Measurements from ENCODE around the gene ABLIM3.

ABLIM3 gene

GRCh38 chr5:149188383-149188782 lies 47.1 kb downstream of the ABLIM3 start:
- no peak for DNase-seq (ENCODE audit: low spot score)

- no peak for DNase-seq (ENCODE audit: low spot score)
These were observed 54.1 kb downstream of the ABLIM3 start for GRCh38 chr5:149195337-149195887.

- no peak for DNase-seq (ENCODE audit: low spot score)
These were observed 54.7 kb downstream of the ABLIM3 start for GRCh38 chr5:149195962-149196361.

DNA sequence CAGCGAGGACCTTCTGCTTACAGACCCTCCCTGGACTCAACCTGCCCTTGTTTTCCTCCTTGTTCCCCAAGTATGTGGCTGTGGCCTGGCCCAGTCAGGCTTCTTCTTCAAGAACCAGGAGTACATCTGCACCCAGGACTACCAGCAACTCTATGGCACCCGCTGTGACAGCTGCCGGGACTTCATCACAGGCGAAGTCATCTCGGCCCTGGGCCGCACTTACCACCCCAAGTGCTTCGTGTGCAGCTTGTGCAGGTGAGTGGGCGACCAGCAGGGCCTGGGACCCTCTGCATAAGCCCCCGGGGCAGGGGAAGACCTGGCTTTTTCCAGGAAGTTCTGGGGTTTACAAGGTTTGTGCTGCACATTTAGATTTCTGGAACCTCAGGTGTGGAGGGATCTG lies 56.9 kb downstream of the ABLIM3 start:
- no peak for DNase-seq (ENCODE audit: low spot score)

GRCh38 chr5:149200355-149200754 lies 59.1 kb downstream of the ABLIM3 start:
- DNase-seq (ENCODE audit: low spot score) = no peak

DNA sequence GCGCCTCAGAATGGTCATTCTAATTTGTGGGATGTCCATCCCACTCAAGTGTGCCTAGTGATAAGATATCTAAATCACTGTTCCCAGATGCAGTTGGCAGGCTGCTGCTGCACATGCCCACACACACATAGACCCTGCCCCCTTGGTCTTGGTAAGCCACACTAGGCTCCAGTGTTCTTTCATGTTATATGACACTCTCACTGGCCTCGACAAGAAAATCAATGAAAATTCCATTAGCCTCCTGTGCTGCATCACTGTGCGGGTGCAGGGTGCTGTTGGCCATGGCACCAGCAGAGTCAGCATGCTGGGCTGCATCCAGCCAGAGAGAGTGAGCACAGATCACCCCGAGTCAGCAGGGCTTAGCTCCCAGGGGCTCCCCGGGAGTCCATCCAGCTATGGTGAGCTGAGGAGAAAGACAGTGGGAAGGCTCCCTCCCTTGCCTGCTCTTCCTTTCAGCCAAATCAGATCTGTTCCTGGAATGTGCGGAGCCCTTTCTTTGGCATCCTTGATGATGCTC lies 59.9 kb downstream of the ABLIM3 start:
- no peak for DNase-seq (ENCODE audit: low spot score)

GRCh38 chr5:149202910-149203451 lies 61.7 kb downstream of the ABLIM3 start:
- no peak for DNase-seq (ENCODE audit: low spot score)

DNA sequence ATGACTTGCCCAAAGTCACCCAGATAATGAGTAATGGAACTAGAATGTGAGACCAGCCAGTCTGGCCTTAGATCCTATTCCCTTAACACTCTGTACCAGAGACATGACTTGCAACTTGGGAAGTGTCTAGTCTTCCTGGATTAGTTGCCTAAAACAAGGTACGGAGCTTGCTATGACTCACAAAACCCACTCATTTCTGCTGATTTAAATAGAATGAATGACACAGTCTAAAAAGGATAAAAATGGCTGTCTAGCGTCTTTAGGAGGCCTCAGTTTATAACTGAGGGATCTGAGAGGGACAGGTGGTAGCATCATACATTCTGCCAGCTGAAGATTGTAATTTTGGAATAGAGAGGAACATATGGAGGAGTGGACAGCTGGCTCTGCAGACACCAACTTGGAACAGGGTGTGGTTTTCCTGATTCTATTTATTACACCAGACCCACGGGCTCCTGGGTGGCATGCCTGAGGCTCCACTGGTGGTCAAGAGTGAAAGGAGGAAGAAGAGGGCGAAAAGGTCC lies 62.7 kb downstream of the ABLIM3 start:
- DNase-seq (ENCODE audit: low spot score) = no peak

DNA sequence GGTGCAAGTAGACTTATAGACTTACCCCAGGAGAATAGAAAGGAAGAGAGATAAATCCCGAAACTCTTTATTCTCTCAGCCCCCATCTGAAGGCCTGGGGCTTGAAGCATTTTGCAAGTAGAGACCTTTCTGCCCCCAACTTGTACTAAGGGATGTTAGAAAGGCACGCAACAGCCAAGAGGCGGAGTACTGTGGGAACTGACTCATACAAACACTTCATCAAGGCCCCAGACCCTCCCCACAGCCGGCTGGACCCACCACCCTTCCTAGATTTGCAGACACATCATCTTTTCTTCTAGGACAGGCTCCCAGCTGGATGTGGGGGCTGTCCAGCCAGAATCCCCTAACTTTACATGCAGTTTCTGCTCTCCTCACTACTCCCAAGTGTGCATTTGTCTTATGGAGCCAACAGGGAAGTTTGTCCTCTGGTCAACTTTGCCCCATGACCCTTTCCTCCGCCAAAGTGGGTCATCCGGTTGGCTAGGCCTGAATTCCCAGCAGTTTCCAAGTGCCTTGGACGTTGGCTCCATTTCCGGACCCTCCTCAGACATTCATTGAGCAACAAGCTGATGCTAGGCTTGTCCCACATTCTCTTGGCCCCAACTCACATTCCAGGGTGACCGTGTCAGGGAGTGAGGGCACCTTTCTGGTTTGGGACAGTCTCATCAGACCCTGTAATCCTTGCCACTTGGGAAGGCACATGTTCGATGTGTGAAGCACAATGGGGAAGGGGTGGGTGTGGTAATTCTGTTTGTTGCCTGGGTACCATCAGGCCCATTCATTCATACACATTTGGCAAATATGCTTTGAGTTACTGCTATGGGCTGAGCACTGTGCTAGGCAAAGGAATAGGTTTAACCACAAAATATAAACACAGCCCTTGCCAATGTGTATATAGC lies 64.6 kb downstream of the ABLIM3 start:
- DNase-seq (ENCODE audit: low spot score) = no peak

DNA sequence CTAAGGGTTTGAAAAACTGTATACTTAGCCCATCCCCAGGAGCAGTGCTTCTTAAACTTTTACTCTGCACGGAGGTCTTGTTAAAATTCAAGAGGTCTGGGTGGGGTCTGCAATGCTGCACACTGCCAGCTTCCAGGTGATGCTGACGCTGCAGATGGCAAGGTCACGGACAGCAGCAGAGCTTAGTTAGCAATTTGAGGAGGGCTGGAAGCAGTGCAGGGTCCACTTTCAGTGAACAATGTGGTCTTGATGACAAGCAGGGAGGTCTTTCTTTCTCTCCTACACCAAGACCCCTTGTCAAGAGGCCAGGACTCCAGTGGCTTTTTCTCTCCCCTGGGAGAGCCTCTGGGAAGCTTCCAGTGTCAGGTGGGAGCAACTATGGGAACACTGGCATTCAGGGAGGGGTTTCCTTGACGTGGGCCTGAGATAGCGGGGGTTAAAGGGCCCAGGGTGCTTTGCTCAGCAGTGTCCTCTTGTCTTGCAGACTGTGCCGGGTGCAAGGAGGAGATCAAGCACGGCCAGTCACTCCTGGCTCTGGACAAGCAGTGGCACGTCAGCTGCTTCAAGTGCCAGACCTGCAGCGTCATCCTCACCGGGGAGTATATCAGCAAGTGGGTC lies 65.3 kb downstream of the ABLIM3 start:
- no peak for DNase-seq (ENCODE audit: low spot score)

GRCh38 chr5:149207831-149208230 lies 66.5 kb downstream of the ABLIM3 start:
- no peak for DNase-seq (ENCODE audit: low spot score)

GRCh38 chr5:149210225-149210624 lies 68.9 kb downstream of the ABLIM3 start:
- DNase-seq (ENCODE audit: low spot score) = no peak

GRCh38 chr5:149210968-149211490 lies 69.7 kb downstream of the ABLIM3 start:
- no peak for DNase-seq (ENCODE audit: low spot score)

DNA sequence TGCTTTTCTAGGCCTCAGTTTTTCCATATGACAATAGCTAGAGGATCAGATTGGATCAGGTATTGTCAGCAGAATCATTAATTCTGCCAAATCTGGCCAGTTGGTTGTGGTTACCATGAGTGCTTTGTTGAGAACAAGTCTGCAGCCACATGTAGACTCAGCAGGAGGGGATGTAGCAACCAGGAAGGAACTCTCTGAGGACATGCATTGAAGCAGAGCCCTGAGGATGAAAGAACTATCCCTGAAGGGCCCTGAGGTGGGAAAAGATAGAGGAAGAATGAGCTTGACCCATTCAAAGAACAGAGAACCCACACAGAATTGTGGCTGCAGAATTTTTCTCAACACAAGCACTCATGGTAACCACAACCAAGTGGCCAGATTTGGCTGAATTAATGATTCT lies 70.3 kb downstream of the ABLIM3 start:
- no peak for DNase-seq (ENCODE audit: low spot score)

GRCh38 chr5:149212198-149212951 lies 71.1 kb downstream of the ABLIM3 start:
- DNase-seq (ENCODE audit: low spot score) = peak; percentile 86

DNA sequence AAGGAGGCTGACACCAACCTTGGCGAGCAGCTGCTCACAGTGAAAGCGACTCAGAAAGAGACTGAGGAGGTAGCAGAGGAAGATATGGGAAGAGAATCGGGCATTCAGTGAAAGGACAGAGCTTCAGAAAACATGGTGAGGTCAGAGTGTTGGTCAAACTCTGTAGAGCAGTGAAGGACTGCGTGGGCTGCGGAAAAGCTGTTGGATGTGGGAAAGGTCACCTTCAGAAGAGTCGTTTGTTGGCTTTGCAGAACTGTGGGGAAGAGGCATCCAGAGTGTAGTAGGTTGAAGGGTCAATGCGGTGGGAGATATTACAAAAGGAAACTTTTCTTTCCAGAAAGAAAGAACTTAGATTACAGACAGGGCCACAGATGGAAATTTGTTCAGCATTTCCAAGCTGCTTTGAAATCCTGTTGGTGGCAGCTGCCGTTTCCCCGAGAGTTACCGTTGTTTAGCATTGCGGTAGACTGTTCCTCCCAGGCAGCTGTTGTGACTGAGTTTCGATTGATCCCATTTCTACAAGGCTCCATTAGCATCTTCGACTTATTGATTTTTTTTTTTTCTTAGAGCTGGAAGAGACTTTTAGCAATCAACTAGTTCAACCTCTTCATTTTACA lies 72.1 kb downstream of the ABLIM3 start:
- no peak for DNase-seq (ENCODE audit: low spot score)

DNA sequence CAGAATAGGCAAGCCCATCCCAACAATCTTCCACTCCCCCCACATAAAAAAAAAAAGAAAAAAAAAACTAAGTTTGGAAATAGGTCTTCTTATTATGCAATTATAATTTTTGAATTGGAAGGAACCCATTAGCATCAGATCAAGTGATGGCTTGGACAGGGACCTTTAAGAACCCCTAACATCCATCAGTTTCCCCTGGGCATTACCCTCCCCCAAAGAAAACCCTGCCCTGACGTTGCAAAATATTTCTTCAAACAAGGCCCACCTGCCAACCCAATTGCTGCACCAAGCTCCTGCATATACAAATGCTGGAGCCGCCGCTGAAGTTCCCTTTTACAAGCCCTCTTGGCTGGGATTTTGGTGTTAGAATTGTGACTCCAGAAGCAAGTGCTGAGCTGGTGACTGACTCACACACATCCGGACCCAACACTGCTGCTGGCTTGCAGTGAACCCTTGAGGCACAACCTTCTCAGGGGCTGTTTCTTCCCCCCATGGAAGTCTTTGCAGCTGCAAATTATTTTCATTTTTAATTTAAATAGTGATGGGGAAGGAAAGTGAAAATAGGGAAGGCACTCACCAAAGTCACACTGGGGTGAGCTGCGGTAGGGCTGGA lies 74.3 kb downstream of the ABLIM3 start:
- peak; percentile 44 for DNase-seq (ENCODE audit: low spot score)

GRCh38 chr5:149216496-149216895 lies 75.2 kb downstream of the ABLIM3 start:
- DNase-seq (ENCODE audit: low spot score) = no peak

DNA sequence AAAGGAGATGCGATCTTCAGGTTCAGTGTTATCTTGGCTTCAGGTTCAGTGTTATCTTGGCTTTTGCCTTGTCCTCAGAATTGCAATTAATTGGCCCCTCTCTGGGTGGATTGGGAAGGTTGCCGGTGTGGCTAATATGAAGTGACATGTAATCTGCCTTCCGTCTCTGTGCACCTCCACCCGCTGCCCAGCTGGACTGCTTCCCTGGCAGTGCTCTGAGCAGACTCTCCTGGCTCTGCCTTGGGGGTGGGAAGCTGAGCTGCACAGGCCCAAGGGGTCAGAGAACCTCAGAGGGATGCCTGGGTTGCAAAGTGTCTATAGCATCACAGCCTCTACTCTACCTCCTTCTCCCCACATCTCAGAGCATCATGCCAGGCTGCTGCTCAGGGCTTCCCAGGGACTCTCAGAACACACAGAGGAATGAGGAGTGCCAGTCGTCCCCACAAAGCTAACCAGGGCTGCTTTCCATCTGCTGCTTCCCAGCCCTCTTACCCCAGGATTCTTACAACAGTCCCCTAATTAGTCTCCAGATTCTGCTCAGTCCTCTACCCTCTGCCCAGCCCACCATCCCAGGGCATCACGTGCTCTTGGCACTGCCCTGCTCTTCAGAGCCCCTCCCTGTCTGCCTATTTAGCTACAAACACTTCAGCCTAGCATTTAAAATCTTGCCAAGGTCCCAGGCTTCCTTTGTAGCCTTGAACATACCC lies 76.0 kb downstream of the ABLIM3 start:
- no peak for DNase-seq (ENCODE audit: low spot score)

DNA sequence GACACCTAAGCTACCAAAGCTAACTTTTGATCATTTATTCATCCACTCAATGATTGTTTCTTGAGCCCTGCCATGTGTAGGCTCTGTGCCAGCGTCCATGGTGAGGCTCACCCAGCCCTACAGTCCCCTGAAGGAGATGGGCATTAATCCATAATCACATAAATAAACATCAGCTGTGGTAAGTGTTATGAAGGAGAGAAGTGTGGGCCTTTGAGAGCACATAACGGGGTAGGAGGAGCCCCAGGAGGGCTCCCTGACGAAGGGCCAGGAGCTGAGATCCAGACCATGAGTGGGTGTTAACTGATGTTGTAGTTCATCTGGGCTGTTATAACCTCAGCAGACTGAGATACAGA lies 76.5 kb downstream of the ABLIM3 start:
- no peak for DNase-seq (ENCODE audit: low spot score)

Data from GM03348 (cell line).